ENCODE results near the gene TP73.

DNA sequence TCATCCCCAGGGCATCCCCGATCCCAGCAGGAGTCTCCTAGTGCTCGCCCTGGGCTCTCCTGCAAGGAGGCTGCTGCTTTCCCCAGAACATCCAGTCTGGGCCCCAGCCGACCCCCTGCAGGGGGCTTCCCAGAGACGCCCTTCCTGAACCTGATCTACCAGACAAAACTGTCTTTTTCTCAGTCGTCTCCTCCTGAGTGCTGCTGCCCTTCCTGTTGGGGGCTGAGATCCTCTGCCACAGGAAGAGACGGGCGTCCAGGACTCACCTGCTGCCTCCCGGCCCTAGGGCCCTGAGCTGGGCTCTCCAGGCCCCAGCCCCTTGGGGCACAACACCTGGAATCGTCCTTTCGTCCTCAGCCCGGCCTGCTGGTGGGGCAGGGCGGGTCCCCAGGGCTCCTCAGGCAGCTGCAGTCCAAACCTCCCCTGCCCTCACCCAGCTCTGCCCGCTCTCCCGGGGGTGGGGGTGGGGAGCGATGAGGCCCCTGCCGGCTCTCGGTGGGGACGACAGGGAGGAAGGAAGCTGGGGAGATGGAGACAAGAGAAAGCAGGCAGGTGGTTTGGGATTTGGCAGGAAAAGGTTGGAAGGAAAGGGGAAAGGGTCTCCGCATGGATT is 36.9 kb downstream of the TP73 start:
- TF ChIP-seq, protein P1, sequence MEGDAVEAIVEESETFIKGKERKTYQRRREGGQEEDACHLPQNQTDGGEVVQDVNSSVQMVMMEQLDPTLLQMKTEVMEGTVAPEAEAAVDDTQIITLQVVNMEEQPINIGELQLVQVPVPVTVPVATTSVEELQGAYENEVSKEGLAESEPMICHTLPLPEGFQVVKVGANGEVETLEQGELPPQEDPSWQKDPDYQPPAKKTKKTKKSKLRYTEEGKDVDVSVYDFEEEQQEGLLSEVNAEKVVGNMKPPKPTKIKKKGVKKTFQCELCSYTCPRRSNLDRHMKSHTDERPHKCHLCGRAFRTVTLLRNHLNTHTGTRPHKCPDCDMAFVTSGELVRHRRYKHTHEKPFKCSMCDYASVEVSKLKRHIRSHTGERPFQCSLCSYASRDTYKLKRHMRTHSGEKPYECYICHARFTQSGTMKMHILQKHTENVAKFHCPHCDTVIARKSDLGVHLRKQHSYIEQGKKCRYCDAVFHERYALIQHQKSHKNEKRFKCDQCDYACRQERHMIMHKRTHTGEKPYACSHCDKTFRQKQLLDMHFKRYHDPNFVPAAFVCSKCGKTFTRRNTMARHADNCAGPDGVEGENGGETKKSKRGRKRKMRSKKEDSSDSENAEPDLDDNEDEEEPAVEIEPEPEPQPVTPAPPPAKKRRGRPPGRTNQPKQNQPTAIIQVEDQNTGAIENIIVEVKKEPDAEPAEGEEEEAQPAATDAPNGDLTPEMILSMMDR (IDR thresholded peaks at IDR 0.05), result no peak
- no peak for TF ChIP-seq POLR2A (IDR thresholded peaks at IDR 0.05)
